HG03139 (cell line): ENCODE data around the gene C2orf76.
"Not testable (repeated sequence)": the region's sequence is repeated elsewhere in the genome, so short reads cannot be mapped to it uniquely, and the experiment has no call there.

Experiments
- ATAC-seq: cut with Tn5 transposase; IDR thresholded peaks from one replicate; pipeline ENCODE4 v1.9.1; 2021; ENCODE audit not compliant: unreplicated experiment

The C2orf76 gene

DNA sequence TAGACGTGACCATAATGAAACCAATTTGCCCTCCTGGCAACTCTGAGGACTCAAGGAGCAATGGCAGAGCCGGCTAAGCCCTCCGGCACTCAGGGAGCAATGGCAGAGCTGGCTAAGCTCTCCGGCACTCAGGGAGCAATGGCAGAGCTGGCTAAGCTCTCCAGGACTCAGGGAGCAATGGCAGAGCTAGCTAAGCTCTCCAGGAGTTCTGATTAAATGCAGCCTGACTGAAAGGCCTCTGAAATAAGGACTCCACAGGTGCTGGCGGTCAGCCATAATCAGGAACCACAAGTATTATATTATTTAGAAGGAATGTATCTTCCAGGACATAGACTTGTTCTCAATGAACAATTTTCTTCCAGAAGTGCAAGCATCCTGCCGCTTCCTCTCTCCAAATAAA is 65.2 kb downstream of the C2orf76 start:
- ATAC-seq: no peak

DNA sequence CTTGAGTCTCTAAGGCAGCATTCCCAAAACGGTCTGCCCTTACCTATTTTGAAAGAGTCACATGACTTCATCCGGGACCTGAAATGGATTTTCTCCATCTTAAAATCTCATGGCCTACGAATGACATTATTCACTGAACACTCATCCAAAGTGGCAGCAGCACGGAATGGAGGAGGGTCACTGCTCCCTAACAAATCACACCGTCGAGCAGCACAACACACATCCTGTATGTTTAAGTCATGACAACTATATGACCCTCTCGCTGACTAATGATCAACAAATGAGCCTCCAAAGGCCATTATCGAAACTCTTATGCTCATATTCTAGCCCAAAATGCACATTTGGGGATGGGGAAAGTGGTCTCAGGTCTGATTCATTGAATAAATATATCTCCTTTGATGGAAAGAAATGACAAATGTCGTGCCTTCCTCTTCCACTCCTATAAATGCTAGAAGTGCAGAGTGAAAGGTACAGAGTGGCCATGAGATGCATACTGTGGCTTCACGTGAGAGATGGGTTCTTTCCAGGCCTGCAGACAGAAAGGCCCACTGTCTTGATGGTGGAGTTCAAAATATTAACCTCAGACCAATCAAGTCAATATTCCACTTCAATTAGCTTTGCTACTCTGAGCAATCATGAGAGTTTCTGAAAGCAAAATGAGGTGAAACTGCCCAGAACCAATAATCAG is 70.8 kb downstream of the C2orf76 start:
- no peak for ATAC-seq

DNA sequence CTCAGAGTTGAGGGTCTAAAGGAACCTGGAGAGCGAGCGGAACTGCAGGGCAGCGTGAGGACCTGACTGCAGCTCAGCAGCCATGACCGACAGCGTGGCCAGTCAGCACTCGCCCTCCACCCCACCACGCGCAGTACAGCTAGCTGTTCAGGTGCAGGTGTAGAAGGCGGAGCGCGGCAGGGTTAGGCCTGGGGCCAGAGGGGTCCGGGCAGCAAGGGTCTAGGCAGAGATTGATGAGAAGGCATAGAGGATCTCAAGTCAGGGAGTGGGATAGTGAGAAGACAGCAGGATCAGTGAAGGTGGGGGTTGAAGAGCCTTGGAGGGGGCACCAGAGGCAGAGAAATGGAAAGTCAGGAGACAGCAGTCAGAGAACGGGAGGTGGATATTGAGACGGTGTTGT is 72.0 kb downstream of the C2orf76 start:
- ATAC-seq: no peak

DNA sequence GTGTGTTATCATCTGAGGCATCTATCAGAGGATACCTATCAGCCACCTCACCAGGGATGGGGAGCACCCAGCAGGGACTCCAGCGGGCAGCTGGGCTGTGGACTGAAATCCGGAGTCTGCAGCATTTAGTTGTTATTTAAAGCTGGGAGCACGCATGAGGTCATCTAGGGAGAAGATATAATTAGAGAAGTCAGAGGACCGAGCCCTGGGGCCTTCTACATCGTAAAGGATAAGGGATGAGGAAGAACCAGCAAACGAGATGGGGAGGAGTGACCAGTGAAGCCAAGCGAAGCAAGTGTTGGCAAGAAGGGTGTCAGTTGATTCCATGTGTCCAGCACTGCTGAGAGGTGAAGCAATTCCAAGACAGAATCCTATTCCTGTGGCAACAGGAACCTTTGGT is 72.7 kb downstream of the C2orf76 start:
- ATAC-seq: no peak

DNA sequence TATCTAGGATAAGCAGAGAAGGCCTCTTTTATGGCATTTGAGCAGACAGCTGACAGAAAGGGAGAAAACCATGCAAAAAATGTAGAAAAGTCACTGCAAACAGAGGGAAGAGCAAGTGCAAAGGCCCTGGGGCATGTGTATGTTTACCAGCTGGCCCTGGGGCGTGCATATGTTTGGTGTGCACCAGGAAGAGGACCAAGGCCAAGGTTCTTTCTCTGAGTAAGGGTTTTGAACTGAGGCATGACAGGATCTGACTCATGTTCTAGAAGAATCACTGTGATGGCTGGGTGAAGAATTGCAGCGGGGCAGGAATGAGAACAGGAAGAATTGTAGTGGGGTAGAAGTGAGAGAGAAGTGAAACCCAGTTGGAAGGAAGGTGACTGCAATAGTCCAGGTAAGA is 73.4 kb downstream of the C2orf76 start:
- no peak for ATAC-seq

DNA sequence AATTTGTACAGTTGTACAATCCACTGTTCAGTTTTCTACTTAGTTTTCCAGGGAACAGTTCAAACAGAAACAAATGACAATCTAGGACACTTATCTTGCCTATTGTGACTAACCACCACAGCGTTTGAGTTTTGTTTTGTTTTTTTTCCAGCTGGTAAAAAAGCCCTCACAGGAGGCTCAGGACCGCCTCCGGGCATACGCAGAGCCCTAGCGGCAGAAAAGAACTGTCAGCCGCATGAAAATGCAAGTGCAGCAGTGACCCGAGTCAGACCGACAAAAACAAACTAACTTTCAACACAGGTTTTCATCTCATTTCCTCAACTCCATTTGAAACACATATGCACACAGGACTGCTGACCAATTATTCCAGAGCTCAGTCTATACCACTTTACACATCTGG is 74.4 kb downstream of the C2orf76 start:
- no peak for ATAC-seq

DNA sequence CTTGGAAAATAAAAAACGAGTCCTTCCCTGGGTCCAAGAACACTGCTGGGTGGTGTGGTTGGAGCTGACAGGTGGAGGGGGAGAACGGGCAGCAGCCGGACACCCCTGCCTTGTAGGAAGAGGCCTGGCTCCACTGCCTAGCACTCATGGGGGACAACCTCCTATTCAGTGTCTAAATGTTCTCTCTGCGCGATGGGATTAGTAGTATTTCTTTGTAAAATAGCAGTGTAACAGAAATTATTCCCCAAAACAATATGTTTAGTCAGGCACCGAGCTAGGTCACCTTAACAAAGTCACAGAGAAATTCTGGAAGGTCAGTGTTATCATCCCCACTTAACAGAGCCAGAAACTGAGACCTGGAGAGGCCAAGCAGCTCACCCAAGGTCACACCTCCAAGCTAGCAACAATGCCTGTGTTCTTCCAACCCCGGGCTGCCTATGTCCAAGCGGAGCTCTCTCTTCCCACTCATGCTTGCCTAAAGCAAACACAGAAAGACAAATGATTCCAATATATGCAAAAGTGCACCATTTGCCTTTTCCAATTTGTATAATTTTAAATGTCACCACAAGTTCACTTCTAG is 75.0 kb downstream of the C2orf76 start:
- ATAC-seq: no peak

DNA sequence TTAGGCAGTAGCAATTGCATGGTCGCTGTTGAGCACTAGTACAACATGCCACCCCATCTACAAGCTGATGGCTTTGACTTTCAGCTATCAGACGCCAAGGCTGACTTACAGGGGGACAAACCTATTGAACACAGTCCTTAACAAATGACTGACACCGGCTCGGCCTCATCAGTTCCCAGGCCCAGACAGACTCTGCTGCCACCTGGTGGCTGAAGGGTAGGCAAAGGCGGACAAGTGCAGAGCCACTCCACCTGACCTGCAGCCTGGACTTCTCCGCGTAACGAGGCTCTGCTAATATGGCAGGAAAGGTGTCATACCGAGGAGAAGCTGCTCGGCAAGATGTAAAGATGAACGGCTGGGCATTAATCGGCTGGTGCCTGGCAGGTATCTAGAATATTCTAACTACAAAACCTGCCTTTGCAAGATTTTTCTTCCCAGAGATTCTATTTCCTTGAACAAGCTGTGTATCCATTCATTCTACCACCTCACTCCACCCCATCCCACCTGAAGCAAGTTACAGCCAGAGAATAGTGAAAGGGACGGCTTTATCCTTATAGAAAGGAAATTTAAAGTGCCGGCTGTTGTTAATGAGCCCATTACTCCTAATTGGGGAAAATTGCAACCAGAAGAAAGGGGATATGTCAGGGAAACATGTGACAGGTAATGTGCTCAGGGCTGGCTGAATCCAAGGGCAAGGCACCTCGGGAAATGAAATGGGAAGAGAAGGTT is 75.6 kb downstream of the C2orf76 start:
- ATAC-seq: peak; percentile 91

DNA sequence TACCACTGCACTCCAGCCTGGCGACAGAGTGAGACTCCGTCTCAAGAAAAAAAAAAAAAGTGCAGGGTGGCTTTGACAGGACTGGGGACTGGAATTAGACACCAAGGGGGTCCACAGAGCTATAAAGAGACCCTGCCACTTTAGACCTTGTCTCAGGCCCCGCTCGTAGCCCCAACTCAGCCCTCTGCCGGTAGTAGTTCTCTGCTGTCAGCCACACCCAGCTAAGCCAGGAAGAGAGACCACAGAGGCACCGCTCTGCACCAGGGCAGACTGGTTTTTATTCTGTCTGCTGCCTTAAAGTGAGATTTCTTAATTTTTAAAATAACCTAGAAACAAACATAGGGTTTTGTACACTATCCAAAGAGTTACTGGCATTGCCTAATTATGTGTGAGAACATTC is 77.0 kb downstream of the C2orf76 start:
- no peak for ATAC-seq

DNA sequence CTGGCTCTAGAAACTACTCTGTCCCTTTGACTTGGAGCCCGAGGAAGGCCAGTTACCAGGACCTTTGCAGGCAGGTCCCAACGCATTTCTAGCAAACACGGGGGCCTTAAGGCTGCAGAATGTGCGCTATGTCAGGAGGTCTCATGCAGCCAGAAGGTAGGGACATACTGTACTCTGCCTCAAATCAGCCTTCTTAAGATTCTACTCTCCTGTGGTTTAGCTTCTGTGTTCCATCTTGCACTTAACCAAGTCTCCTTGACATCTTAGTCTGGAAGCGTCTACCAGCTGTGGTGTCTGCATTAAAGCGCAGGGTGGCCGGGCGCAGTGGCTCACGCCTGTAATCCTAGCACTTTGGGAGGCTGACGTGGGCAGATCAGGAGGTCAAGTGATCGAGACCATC is 77.5 kb downstream of the C2orf76 start:
- no peak for ATAC-seq

DNA sequence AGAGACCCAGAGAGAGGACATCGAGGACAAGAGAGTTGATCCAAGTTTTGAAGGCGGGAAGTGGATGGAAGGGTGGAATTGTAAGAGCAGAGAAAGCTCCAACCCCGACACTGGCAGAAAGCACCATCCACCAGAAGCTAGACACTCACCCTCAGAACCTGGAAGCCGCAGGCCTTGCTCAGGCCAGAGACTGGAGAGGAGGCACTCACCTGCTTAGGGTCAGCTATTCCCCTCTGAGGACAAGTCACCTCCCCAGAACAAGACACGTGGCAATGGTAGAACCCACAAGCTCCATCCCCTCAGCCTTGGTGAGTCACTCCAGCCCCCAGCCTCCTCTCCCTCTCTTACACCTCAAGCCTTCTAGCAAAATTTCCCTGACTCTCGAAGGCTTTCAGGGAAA is 78.1 kb downstream of the C2orf76 start:
- ATAC-seq: no peak

DNA sequence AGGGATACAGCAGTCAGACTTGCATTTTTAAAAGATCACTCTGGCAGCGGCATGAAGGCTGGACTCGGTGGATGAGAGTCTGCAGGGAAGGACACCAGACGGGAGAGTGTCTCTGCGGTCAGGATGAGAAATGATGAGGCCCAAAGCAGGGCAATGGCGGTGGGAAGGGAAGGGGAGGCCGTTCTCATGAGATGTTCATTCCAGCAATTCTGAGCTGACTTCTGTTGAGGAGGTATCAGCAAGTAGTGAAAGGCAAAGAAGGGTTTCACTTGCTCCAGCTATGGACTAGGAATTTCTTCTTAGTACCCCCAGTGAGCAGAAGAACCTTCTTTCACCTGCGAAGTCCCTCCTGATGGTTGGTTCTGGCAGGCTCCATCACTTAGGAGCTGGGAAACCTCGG is 80.0 kb downstream of the C2orf76 start:
- ATAC-seq: no peak

DNA sequence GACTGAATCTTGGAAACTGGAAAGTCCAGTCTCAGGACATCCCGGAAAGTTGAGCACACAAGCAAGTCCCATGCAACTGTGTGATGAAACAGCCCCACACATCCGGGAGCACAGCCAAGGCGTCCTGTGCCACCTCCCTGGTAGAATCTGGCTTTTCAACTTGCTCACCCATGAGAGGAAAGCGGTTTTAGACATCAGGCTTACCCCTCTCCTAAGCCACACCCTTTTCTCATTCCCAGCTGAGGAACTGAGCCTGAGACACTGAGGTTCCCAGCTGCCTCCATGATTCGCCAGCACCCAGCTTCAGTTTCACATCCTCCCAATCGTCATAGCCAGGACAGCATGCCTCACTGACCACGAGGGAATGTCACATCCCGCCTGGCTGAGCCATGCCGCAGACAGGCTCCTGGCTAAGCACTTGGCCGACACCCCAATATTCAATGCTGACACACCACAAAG is 82.7 kb downstream of the C2orf76 start:
- ATAC-seq: no peak

DNA sequence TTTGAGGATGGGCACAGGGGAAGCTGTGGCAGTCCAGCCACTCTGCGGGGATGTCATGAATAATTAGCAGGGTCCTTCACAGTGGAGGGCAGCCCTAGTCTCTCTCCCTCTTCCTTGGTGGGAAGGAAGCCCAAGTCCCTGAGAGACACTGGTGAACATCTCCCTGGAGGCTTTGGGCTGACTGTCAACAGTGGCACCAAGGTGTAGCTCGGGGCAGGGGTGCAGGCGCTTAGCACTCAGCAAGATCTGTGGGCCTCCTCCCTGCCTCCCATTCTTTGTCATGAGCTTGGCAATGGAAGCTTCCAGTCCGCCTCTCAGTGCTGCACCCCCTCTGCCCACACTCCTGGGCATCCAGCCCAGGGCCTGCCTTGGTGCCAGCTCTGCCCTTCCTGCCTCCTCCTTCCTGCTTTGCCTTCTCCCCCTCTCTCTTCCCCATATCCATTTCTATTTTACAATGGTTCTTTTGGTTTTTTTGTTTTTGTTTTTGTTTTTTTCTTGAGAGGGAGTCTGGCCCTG is 83.6 kb downstream of the C2orf76 start:
- no peak for ATAC-seq

DNA sequence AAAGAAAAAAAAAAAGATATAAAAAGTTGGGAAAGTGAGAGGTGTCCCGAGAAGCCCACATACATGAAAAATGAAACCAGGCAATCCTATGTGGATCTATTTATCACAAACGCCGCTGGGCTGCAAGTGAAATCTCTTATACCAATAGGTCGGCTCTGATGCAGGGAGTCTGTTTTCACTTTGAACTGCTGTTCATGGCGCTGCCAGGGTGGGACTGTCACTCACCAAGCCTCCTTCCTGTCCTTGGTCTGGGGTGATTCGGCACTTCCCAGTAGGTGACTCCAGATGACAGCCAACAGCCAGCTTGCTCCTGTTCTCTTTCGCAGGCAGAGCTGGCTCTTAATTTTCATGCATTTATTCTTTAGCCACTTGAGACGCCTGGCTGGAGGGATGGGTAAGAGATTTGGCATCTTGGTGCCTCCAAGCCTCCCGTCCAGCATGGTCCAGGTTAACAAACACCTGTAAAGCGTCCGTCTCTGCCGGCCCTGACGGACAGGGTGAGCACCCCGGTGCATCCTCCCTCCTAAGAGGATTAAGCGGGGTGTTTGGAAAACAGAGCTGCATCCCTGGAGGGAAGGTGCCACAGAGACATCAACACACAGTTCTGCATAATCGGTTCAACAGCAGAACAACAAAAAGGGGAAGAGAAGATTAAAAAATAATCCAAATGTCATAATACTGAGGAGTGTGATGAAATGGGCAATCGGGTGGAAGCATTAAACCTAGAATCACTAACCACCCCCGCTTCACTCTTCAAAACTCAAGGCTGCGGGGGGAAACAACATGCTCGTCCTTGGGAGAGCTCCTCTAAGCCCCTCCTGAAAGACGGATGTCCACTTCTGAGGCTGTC is 84.3 kb downstream of the C2orf76 start:
- ATAC-seq: no peak

DNA sequence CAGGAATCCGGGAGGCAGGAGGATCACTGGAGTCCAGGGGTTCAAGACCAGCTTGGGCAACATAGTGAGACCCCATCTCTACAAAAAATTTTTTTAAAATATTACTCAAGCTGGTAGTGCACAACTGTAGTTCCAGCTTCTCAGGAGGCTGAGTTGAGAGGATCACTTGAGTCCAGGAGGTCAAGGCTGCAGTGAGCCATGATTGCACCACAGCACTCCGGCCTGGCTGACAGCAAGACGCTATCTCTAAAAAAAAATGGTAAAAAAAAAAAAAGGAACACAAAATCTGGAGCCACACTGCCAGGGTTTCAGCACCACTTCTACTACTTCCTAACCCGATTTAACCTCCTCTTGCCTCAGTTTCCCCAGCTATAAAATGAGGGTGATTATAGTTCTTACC is 86.0 kb downstream of the C2orf76 start:
- ATAC-seq: no peak

DNA sequence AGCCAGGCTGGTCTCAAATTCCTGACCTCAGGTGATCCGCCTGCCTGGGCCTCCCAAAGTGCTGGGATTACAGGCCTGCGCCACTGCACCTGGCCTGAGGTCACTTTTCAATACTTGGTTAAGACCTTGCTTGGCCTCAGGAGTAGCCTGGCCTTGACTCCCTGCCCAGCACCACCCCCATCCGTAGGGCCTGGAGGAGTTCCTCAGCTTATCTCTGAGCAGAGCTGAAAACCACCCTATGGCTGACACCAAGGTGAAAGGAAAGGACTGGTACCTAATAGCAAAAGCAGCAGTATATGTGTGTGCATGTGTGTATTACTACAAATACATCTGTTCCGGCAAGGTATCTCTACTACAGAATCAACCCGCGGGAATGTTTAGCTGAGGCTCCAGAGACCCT is 87.0 kb downstream of the C2orf76 start:
- ATAC-seq: no peak

DNA sequence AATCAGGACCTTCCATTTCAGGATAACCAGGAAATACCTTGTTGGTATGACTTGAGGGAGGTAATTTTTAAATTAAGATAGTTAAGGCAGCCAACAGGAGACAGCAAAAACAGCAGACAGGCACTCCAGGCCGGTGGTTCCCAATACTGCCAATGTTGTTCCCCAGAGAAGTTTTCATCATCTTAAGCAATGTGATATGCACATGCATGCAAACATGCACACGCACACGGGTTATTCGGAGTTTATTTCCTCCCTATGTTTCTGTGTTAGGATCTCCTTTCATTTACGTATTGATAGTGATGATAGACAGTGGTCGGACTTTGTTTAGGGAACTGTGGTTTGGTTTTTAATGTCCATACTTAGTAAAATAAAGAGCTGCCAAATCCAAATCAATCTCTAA is 87.7 kb downstream of the C2orf76 start:
- no peak for ATAC-seq

DNA sequence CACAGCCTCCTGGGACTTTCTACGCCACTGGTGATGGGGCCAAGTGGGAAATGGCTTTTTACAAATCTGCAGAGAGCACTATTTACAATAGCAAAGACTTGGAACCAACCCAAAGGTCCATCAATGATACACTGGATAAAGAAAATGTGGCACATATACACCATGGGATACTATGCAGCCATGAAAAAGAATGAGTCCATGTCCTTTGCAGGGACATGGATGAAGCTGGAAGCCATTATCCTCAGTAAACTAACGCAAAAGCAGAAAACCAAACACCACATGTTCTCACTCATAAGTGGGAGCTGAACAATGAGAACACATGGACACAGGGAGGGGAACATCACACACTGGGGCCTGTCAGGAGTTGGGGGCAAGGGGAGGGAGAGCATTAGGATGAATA is 88.2 kb downstream of the C2orf76 start:
- ATAC-seq: not testable (repeated sequence)

DNA sequence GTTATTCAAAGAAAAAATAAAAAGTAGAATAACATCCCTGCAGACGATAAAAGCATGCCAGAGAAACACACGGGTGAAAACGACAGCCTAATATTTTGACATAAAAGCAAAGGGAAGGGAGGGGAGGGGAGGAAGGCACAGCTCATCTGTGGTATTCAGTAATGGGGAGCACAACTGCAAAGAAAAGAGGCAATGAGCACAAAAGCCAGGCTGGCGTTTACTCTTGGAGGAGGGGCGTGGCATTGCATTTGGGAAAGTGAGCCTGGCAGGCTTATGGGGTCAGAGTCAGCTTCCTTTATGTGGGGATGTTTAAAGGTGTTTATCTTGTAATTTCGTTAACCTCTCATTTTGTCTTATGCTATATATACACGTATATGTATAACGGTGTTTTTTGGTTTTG is 89.8 kb downstream of the C2orf76 start:
- no peak for ATAC-seq

DNA sequence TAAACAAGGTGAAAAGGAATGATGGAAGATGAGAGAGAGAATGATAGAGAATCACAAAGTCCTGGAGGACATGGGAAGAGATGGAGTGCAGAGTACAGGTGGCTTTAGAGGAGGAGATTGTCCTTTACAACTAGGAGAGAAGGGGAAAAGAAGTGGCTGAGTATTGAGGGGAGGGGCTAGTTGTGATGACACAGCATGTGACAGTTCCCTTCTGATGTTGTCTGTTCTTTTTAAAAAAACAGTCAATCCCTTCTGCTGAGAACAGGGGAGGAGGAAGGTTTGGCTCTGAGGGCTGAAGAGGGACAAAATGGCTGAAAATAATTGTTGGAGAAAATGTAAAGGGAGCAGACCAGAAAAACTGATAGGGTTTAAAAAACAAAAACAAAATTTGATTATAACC is 99.0 kb downstream of the C2orf76 start:
- no peak for ATAC-seq
